ENCODE measurements around the gene MPPE1. TPM values are rescaled to one million over a fixed set of nuclear protein-coding genes. Genes with fewer than 3 reads are reported as not detected.

Gene MPPE1
- total and polyA plus RNA-seq, 2 of the 4 experiments (the other 2 are of a cell fraction): 13.8 to 19.9 TPM

DNA sequence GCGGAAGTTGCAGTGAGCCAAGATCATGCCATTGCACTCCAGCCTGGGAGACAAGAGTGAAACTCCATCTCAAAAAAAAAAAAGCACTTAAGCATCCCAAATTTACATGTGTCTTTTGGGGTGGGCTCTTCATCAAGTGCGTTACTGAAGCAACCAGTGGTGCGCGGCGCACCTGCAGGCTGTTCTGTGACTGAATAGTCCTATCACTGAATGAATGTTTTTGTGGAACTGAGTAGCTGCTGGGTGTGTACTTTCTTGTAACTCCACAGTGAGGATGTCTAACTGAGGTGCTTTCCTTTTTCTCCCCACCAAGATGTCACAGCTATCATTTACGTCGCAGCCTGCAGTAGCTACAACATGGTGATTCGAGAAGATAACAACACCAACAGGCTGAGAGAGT, 39.9 kb downstream of the MPPE1 start:
- no peaks in the 10 kb centered on the region for H3K4me1 ChIP-seq (ENCODE audit: control insufficient read depth, insufficient read depth, low read length)
- ChIA-PET CTCF (no interaction called here), POLR2A (ENCODE audit: unreplicated experiment) (no interaction called here)
- H3K36me3 ChIP-seq (ENCODE audit: control insufficient read depth, insufficient read depth, low read length): no peaks in the 10 kb centered on the region
- no peaks in the 10 kb centered on the region for H3K27me3 ChIP-seq (ENCODE audit: control insufficient read depth, insufficient read depth, low read length)
- no peak overlapping the region for H4K91ac ChIP-seq (ENCODE audit: insufficient read depth, low read depth, low read length)
- no peak overlapping the region for H3K4ac ChIP-seq (ENCODE audit: low read depth, low read length)
- H3K14ac ChIP-seq (replicated peaks; ENCODE audit: low read depth, low read length): no peak overlapping the region
- no peaks in the 10 kb centered on the region for H3K9me3 ChIP-seq (ENCODE audit: control insufficient read depth, insufficient read depth, low read length)
- no TSS peak for BruUV-seq (replicated peaks)
- H4K20me1 ChIP-seq (ENCODE audit: insufficient read depth, low read length): no peaks in the 10 kb centered on the region
- H3K79me1 ChIP-seq (ENCODE audit: low read depth in 1 of 2, low read length in 2 of 2): no peaks in the 10 kb centered on the region
- no peak overlapping the region for H3K4me3 ChIP-seq (ENCODE audit: insufficient read depth, low read depth, low read length)
- dilution Hi-C loops (cut with HindIII; ENCODE audit: low sequenced_read_pairs, unreplicated experiment): no loop called here
- no peak overlapping the region for H2AK5ac ChIP-seq (ENCODE audit: low read depth, low read length)
- no peak overlapping the region for H2BK20ac ChIP-seq (ENCODE audit: low read depth, low read length)
- no peaks in the 10 kb centered on the region; the same call in 1 of the 2 replicates for H3K9me1 ChIP-seq (ENCODE audit: insufficient read depth, low read length)
- H4K8ac ChIP-seq (ENCODE audit: low read depth in 2 of 2, low read length in 2 of 2): no peak overlapping the region
- H3K9ac ChIP-seq (ENCODE audit: low read depth, low read length): no peak overlapping the region
- H2AK9ac ChIP-seq (replicated peaks; ENCODE audit: low read depth, low read length, poor library complexity): no peak overlapping the region
- no peak overlapping the region for H2BK120ac ChIP-seq (ENCODE audit: low read depth, low read length)
- no peak overlapping the region for H2AFZ ChIP-seq (replicated peaks; ENCODE audit: low read length, poor library complexity)
- ATAC-seq (ENCODE audit: low read depth): no peak
- H4K5ac ChIP-seq (ENCODE audit: low read depth, low read length): no peak overlapping the region
- no peak overlapping the region for H3K56ac ChIP-seq (ENCODE audit: extremely low read depth, insufficient read depth, low read length)
- no peak for DNase-seq
- no CpG with 5 or more reads among the region's 8 CpGs for WGBS, 2 experiments (ENCODE audit: extremely low coverage in 2 of 2, insufficient read length in 1 of 2)
- TF ChIP-seq SMC3 (IDR thresholded peaks at IDR 0.05; ENCODE audit: low read depth, low read length): no peak
- no peak for TF ChIP-seq CEBPB (IDR thresholded peaks at IDR 0.05; ENCODE audit: low read depth, low read length)
- TF ChIP-seq, protein P1, sequence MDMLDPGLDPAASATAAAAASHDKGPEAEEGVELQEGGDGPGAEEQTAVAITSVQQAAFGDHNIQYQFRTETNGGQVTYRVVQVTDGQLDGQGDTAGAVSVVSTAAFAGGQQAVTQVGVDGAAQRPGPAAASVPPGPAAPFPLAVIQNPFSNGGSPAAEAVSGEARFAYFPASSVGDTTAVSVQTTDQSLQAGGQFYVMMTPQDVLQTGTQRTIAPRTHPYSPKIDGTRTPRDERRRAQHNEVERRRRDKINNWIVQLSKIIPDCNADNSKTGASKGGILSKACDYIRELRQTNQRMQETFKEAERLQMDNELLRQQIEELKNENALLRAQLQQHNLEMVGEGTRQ (IDR thresholded peaks at IDR 0.05; ENCODE audit: low read depth, low read length): no peak
- TF ChIP-seq FOS (IDR thresholded peaks at IDR 0.05; ENCODE audit: low read depth, low read length): no peak
- no peak for TF ChIP-seq RCOR1 (IDR thresholded peaks at IDR 0.05; ENCODE audit: insufficient replicate concordance, low read length)
- TF ChIP-seq, protein P2, sequence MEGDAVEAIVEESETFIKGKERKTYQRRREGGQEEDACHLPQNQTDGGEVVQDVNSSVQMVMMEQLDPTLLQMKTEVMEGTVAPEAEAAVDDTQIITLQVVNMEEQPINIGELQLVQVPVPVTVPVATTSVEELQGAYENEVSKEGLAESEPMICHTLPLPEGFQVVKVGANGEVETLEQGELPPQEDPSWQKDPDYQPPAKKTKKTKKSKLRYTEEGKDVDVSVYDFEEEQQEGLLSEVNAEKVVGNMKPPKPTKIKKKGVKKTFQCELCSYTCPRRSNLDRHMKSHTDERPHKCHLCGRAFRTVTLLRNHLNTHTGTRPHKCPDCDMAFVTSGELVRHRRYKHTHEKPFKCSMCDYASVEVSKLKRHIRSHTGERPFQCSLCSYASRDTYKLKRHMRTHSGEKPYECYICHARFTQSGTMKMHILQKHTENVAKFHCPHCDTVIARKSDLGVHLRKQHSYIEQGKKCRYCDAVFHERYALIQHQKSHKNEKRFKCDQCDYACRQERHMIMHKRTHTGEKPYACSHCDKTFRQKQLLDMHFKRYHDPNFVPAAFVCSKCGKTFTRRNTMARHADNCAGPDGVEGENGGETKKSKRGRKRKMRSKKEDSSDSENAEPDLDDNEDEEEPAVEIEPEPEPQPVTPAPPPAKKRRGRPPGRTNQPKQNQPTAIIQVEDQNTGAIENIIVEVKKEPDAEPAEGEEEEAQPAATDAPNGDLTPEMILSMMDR (conservative IDR thresholded peaks at IDR 0.05; ENCODE audit: low read depth, low read length): no peak
- no peak for TF ChIP-seq MAZ (IDR thresholded peaks at IDR 0.05; ENCODE audit: borderline replicate concordance, low read depth, low read length)
- intact Hi-C loops (cut with micrococcal nuclease): no loop called here
- no peak overlapping the region for H3K4me2 ChIP-seq (ENCODE audit: low read depth, low read length)
- H3K27ac ChIP-seq (ENCODE audit: insufficient read depth, low read length): no peak overlapping the region
- H3K18ac ChIP-seq (ENCODE audit: low read depth, low read length): no peak overlapping the region
- no peak overlapping the region for H2BK5ac ChIP-seq (ENCODE audit: low read depth, low read length, poor library complexity, severe bottlenecking)
- no peak overlapping the region for H2BK15ac ChIP-seq (ENCODE audit: low read depth, low read length)
- no peak overlapping the region for H3K23ac ChIP-seq (ENCODE audit: low read depth, low read length)
- in situ Hi-C loops (cut with MboI; ENCODE audit: low sequenced_read_pairs): no loop called here

Measured in IMR-90 (cell line).